GM18951 (cell line): ENCODE measurements around the gene TMEM131L.
A peak's percentile ranks its signal among the peaks of the same experiment; 100 is the strongest.
"Not testable (repeated sequence)": the region's sequence is repeated elsewhere in the genome, so short reads cannot be mapped to it uniquely, and the experiment has no call there.

Source experiments
- POLR2A ChIP-seq: IDR thresholded peaks from 4 replicates; pipeline ENCODE4 v1.6.1; 2011; ENCODE audit warnings: mild to moderate bottlenecking; ENCODE audit not compliant: insufficient read length, insufficient read depth; ENCODE audit errors: extremely low read depth
- in situ Hi-C: fragments of 300-500 bp; cut with MboI; formaldehyde crosslinking; loops from one replicate; pipeline ENCODE4 v1.12.0; 2022; ENCODE audit warnings: low sequenced_read_pairs, mixed read lengths, inconsistent platforms; ENCODE audit not compliant: unreplicated experiment

The TMEM131L gene

GRCh38 chr4:153490985-153491483 lies 24.9 kb downstream of the TMEM131L start:
- in situ Hi-C loops: no loop called here
- peak; percentile 14 for TF ChIP-seq POLR2A

DNA sequence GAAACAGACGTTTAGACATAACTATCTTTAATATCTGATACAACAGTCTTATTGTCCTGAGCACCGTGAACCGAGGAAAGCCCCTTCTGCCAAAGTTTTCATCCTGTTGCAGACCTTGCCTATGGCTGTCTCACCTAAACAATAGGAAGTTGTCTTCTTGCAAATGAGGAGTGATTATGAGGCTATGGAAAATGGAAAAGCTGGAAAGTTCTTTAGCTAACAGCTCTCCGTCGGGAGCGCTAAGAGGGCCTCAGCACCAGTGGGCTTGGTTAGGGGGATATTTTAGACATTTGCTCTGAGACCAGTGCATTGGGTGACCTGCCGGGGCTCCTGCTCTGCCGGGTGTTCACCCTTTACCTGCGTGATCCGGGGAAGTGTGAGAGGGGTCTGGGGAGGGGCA lies 28.4 kb downstream of the TMEM131L start:
- TF ChIP-seq POLR2A: no peak
- in situ Hi-C loops: no loop called here

GRCh38 chr4:153495480-153496193 lies 29.5 kb downstream of the TMEM131L start:
- in situ Hi-C loops: no loop called here
- TF ChIP-seq POLR2A: no peak

GRCh38 chr4:153497091-153497531 lies 31.0 kb downstream of the TMEM131L start:
- in situ Hi-C loops: no loop called here
- no peak for TF ChIP-seq POLR2A

DNA sequence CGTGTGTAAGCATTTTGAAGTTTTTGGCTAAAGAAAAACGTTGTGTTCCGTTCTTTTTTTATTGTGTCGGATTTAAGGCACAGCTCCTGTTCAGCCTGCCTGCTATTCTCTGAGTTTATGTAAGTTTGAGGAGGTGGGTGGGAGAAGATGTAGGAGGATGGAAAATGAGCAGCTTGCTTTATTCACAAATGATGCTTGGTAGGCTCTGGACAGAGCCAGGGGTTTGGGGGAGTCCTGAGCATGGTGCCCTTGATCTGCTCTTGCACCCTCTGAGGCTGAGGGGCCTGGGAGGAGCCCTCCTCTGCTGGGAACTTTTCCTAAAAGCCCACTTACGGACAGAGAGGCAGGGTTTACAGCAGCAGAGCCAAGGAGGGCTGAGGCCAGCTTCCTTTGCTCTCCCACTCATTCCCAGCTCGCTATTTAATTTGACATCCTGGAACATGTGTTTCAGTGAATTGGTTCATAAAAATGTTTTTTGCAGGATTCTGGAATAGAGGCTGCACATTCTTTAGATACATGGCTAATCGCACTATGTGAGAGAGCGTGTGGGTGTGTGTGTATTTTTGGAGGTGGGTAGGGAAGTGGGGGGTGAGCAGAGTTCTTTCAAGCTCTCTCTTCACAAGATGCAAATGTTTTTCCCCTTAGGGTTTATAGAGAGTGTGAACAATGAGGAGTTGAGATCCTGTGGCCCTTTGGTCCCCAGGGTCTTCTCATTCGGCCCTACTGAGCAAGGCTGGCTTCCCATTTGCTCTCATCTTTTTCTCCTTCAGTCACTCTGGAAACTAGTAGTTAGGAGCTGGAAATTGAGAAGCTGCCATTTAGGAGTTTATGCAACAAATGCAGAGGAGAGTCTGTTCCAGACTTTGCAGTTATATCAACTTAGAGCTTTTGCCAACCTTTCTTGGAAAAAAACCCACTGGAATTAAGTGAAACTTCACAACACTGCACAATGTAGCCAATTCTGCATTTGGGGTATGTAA lies 32.1 kb downstream of the TMEM131L start:
- TF ChIP-seq POLR2A: no peak
- in situ Hi-C loops: no loop called here

DNA sequence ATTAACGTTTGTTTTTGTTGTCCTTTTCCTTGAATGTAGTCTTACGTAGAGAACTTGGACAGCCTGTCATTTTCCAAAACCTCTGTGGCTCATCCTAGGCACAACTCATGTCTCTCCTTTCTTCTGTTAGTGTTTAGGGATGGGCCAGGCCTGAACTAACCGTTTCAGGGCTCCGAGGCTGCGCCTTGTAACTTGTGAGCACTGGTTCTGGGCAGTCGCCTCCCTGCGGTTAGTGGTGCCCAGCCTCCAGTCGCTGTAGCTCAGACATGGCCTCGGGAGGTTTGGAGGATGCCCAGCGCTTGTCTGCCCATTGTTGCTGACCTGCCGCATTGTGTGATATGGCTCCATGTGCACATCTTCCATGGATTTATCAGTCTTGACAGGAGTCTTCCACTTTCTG lies 32.8 kb downstream of the TMEM131L start:
- TF ChIP-seq POLR2A: no peak
- in situ Hi-C loops: no loop called here

GRCh38 chr4:153501578-153501977 lies 35.4 kb downstream of the TMEM131L start:
- TF ChIP-seq POLR2A: no peak
- in situ Hi-C loops: no loop called here

DNA sequence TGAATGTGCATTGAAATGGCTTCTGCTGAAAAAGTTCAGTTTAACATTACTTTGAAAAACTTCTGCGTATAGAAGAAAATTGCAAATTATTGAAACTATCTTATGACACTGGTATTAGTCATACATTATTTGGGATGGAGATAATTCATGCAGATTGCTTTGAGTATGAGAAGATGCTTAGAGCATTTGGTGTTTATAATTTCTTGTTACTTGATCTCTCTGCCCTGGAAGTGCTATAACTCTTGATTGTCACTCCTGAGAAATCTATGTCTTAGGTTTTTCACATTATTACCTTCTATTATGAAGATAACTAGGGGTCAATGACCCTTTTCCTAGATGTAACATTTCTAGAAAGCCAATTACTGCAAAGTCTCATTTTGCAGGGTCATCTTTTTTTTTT lies 36.4 kb downstream of the TMEM131L start:
- in situ Hi-C loops: no loop called here
- no peak for TF ChIP-seq POLR2A

GRCh38 chr4:153506341-153507309 lies 40.5 kb downstream of the TMEM131L start:
- no peak for TF ChIP-seq POLR2A
- in situ Hi-C loops: no loop called here

DNA sequence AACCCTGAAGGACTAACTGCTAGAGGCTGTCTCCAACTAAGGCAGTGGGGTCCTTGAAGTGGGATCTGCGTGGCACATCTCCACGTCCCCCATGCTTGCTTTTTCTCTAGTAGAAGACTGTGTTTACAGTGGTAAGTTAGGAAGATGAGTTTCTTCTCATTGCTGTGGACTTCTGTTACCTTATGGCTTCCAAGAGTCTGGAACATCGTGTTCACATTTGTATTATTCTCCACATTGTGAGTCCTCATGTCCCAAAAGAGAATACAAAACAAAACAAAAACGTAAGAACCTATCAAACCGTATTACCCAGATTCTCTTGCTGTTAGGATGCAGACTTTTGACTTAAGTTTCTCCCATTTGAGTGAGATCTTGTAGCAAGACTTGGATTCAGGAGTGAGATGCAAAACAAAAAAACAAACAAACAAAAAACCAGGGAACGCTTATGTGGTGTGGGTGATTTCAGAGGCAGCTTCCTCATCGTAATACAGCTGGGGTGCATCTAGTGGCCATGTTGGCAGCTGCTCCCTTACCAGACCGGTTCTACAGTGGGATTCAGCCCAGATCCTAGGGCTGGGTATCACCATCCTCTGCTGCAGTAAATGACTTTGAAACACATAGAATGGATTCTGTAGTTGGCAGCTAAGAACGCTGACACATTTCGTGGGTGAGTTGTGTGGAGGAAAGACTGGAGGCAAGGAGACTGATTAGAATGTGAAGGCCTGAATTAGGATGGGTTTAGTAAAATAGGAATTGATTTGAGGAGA lies 41.3 kb downstream of the TMEM131L start:
- TF ChIP-seq POLR2A: no peak
- in situ Hi-C loops: no loop called here

GRCh38 chr4:153509212-153509611 lies 43.1 kb downstream of the TMEM131L start:
- in situ Hi-C loops: not testable (repeated sequence)

DNA sequence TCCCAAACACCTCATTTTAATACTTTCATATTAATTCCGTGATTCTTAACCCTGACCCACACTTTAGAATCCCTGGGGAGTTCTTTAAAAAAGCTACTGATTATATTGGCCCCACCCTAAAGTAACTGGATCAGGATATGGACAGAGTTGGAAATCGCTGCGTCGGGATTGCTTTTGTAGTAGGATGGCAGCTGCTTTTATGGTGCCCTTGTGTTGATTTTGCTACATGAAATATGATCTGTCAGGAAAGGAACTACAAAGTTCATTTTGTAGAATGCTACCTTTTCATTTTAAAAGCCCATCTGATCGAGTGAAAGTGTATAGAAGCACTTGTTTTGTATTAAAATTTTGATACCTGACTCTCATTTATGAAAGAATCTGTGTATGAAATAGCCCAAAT lies 43.6 kb downstream of the TMEM131L start:
- in situ Hi-C loops: no loop called here
- TF ChIP-seq POLR2A: no peak
